Measurements from ENCODE around the gene PHLDA2.
"Not testable (repeated sequence)": the region's sequence is repeated elsewhere in the genome, so short reads cannot be mapped to it uniquely, and the experiment has no call there.

The PHLDA2 gene

DNA sequence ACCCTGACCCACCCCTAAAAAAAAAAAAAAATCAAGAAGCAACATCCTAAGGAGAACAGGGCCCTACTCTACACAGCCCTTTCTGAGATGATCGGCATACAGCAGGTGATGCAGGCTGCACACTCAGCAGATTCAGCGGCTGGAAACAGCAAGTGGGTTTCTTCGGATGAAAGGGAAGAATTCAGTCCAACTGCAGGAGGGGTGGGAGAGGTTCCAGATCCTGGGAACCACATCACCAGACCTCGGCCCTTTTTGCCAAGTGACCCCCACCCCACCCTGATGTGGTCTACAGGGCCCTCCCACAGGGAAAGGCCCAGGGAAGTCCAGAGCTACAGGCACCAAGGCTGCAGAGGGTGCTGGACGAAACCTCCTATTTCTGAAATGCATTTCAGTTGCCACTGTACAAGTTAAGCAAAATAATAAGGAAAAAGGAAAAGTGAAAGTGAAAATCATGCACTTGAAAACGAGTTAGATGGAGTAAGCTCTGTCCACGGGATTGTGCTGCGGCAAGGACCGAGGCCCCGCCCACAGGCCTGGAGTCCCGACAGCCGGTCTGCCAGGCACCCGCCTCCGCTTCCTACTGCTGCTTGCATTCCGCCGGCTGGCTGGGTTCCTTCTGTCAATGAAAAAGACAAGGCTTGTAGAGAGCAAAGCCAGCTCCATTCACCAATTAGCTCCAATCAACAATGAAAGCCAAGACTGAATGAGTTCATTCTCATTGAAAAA, 16.0 kb upstream of the PHLDA2 start:
- DNase-seq (ENCODE audit: low spot score): no peak

DNA sequence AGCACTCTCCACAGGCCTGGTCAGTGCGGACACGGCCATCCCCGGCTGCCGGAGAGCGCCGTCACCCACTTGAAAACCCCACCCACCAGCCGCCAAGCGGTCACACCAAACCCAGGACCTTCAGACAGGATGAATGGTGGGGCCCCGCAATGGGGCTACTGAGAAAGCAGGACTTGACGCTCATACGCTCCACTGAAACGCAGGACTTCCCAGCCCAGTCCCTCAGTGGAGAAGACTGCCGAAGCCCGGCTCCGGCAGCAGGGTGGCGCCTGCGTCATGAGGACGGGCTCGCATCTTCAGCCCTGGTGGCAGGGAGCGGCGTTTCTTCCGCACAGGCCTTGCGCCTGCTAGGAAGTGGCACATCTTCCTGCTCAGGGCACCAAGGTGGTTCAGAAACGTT, 15.3 kb upstream of the PHLDA2 start:
- no peak for DNase-seq (ENCODE audit: low spot score)

DNA sequence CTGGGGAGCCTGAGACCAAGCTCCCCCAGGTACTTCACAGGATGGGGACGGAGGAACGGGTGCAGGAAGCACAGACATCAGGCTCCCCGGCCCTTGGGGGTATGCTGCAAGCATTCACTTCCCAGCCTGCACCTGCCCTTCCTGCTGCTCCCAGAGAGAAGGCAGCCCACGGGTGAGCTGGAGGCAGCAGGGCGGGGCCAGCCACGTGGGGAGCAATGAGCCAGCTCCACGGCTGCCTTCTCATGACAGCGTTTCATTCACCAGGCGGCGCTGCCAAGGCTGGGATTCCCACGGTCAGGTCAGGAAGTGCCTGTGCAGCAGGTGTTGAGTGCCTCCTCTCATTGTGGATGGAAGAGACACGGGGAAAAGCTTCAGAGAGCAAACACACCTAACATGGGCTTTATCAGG, 14.5 kb upstream of the PHLDA2 start:
- DNase-seq (ENCODE audit: low spot score): no peak

DNA sequence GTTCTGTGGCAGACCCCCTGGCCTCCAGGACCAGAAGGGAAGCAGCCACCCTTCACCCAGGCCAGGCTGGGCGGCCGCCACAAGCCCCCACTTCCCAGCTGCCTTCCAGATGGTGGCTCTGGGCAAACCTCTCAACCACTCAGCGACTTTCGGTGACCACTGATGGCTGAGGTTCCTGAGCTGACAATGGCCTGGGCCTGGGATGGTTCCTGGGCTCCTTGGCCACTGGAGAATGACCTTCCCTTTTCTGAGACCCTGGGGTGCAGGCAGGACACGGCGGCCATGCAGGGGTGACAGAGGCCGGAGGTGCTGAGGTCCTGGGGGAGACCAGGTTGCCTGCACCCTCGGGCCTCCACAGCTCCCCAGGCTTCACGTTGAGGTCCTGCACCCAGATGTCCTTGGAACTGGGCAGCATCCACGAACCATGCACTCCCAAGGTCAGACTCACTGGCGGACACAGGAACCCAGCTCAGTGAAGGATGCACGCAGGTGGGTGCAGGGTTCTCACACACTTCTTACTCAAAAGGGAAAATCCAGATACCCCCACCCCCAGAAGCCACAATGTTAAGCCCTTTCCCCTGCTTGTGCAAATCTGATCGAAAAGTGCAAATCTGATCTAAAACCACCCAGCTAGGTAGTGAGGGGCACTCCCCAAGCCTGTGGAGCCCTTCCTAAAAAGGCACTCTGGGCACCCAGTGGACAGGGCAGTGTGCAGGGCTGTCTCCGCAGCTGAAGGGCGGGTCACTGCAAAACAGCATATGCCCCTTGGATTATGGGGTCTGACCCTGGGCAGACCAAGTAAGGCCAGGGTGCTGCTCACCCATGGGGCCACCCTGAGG, 13.9 kb upstream of the PHLDA2 start:
- DNase-seq (ENCODE audit: low spot score): no peak

DNA sequence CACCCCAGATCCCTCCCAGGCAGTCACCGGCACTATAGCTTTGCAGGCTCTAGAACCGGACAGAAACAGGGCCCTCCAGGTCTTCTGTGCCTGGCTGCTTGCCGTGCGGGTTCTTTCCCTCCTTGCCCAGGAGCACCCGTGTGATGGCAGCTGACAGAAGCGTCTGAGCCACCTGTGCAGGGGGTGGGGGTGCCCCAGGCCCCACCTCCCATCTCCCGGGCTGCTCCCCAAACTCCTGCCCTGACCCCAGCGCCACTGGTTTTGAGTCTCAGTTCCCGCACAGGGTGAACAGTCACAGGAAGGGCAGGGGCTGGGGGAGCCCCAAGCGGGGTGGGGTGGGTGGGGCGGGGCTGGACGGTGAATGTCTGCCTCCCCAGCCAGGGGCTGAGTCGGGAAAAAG, 13.2 kb upstream of the PHLDA2 start:
- DNase-seq (ENCODE audit: low spot score): no peak

DNA sequence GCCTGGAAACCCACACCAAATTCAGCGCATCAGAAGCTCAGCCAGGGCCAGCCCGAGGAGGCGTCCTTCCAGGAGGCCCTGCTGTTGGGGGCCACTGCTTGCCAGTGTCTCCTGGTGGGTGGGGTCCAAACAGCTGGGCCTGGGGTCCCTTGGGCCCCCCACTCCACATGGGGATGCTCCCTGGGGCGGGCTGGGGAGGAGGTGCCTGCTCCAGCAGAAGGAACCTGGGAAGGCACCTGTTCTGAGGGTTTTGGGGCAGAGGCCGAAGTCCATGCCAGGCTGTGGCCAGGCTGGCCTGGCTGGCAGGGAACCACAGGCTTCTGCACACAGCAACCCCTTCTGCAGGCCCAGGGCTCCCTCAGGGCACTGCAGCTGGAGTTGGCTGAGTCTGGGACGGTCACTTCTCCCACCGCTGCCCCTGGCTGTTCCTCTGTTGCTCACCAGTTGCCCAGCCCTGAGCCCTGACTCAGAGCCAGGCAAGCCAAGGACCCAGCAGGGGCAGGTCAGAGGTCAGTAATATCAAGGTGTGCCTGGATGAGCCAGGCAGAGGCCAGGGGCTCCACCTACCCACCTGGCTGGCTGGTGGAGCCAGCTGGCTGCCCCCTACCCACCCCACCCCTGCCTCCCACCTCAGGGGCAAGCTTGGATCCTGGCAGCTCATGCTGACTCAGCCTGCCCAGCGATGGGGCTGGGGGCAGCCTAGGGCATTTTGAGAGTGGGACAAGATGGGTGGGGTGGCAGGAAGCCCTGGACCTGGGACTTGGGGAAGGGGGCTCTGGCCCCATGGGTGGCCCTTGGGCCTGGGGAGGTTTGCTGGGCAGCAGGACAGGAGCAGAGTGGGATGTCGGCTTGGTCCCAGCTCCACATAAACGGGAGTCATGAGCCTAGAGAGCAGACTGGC, 12.0 kb upstream of the PHLDA2 start:
- DNase-seq (ENCODE audit: low spot score): no peak

DNA sequence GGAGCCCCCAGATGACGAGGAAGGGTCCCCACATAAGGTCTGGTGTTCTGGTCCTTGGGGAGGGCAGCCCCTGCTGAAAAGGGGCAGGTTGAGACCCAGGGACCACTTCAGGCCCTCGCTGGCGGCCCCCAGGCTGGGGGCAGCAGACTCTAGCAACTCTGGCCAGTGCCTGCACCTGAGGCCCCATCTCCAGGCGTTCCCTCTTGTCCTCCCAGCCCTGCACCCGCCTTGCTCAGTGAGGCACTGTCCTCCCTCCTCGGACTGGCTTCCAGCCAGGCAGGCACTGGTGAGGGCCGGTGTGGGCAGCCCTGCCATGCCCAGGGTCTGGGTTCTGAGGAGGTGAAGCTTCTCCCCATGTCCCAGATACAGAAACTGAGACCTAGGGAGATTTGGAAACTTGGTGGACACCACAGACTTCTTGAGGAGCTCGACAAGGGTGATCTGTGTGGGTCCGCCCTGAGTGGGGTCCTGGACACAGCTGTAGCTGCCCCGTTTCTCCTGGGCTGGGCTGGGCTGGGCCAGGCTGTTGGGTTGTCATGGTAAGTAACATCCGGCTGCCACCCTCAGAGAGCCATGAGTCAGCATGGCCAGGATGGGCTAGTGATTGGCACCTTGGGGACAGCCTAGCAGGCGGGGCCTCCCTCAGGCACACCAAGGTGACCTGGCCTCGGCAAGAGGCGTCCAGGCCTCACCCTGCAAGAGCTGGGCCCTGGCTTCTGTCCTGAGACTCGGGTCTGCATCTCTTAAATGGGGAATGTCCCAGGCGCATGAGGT, 11.1 kb upstream of the PHLDA2 start:
- no peak for DNase-seq (ENCODE audit: low spot score)

DNA sequence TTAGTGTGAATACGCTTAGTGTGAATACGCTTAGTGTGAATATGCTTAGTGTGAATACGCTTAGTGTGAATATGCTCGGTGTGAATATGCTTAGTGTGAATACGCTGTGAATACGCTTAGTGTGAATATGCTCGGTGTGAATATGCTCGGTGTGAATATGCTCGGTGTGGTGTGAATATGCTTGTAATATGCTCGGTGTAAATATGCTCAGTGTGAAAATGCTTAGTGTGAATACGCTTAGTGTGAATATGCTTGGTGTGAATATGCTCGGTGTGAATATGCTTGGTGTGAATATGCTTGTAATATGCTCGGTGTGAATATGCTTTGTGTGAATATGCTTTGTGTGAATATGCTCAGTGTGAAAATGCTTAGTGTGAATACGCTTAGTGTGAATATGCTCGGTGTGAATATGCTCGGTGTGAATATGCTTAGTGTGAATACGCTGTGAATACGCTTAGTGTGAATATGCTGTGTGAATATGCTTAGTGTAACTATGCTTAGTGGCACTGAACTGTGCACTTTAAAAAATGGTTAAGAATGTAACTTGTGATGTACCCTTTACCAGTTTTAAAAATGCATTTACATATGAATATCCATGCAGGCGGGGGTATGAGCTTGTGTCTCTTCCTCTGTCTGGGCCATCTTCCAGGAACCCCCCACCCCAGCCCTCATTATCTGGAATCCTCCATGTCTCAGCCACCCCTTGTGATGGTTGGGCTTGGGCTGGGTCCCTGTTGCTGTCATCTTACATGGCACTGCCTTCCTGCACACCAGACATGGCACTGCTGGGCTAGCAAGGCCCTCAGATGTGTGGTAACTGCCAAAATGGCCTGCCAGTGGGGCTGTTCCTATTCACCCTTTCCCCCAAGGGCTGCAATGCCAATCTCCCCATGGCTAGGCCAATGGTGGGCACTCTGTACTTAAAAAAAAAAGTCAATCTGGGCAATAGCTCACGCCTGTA, 9.5 kb upstream of the PHLDA2 start:
- DNase-seq (ENCODE audit: low spot score): not testable (repeated sequence)

DNA sequence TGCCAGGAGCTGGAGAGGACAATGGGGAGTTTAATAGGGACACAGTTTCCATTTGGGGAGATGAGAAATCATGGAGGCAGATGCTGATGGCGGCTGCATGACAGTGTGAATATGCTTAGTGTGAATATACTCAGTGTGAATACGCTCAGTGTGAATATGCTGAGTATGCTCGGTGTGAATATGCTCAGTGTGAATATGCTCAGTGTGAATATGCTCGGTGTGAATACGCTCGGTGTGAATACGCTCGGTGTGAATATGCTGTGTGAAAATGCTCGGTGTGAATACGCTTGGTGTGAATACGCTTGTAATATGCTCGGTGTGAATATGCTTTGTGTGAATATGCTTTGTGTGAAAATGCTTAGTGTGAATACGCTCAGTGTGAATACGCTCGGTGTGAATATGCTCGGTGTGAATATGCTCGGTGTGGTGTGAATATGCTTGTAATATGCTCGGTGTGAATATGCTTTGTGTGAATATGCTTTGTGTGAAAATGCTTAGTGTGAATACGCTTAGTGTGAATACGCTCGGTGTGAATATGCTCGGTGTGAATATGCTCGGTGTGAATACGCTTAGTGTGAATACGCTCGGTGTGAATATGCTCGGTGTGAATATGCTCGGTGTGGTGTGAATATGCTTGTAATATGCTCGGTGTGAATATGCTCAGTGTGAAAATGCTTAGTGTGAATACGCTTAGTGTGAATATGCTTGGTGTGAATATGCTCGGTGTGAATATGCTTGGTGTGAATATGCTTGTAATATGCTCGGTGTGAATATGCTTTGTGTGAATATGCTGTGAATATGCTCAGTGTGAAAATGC, 8.6 kb upstream of the PHLDA2 start:
- not testable (repeated sequence) for DNase-seq (ENCODE audit: low spot score)

DNA sequence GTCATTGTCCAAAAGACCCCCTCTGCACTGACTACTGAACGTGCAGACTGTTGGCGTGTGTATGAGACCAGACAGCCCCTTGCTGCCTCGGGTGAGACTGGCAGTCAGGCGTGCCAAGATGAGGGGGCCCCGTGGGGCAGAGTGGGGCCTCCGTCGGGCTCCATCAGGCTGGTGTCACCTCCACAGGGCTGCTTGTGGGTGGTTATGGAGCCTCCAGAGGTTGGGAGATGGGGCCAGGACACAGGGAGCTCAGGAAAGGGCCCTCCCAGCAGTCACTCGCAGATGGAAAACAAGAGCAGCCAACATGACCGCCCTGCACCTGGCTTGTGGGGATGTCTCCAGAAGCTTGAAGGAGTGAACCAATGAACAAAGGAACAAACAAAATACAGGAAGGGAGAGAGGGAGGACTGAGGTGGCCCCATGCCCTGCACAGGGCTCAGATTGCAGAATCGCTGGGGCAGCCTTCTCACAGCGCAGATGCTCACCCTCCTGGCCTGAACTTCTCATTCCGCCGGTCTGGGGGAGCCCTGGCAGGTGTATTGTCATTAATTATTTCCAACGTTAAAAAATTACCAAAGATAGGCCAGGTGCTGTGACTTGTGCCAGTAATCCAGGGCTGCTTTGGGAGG, 5.5 kb upstream of the PHLDA2 start:
- DNase-seq (ENCODE audit: low spot score): no peak

DNA sequence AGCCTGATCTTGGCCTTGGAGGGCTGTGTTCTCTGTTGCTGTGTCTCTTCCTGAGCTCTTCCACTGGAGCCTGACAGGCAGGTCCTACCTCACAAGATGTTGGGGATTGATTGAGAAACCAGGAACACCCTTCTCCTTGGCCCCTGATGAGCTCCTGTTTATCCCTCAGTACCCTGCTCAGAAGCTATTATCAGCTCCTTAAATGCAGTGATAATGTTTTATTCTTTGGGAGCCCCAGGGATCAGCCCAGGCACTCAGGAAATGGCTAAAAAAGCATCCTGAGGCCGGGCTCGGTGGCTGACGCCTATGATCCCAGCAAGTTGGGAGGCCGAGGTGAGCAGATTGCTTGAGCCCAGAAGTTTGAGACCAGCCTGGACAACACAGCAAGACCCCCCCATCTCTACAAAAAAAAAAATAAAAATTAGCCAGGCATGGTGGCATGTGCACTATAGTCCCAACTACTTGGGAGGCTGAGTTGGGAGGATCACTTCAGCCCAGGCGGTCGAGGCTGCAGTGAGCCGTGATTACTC, 4.9 kb upstream of the PHLDA2 start:
- DNase-seq (ENCODE audit: low spot score): no peak

DNA sequence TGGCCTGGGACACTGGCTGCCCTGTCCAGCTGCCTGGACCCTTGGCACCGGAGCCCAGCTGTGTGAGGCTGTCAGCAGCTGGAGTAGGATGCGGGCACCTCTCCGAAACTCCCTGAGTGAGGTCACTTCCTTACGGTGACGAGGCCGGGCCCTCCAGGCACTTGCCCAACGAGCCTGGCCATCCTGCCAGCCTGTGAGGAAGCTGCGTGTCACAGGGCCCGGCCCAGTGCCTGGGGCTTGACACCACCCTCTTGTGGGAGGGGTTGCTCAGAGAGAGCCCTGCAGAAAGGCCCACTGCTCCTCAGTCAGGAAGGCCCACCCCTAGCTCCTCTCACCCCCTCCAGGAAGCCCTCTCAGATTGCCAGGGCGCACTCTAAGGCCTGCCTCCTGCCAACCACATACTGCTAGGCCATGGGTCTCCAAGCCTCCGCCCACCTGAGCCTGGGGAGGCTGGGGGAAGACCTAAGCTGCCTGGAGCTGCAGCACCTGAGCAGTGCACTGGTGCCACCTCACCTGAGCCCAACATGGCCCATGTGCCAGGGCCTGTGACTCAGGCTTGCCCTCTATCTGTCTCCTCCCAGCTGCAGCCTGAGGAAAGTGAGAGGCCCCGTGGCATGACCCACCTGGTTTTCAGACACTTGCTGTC, 4.3 kb upstream of the PHLDA2 start:
- no peak for DNase-seq (ENCODE audit: low spot score)

DNA sequence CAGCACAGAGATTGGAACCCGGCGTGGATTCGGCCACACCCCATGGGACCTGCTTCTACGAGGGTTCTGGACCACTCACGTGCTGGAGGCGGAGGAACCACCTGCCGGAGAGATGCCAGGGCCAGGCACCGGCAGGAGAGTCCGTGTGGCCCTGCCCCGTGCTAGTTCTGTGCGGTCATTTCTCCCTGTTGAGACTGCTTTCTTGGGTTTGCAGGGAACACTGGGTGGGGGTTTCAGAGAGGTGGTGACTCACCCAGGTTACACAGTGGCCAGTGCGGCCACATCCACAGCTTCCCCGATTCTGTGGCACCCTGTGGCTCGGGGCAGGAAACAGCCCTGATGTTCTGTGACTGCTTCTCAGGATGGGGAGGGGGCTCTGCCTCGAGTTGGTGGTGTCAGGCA, 3.6 kb upstream of the PHLDA2 start:
- no peak for DNase-seq (ENCODE audit: low spot score)

DNA sequence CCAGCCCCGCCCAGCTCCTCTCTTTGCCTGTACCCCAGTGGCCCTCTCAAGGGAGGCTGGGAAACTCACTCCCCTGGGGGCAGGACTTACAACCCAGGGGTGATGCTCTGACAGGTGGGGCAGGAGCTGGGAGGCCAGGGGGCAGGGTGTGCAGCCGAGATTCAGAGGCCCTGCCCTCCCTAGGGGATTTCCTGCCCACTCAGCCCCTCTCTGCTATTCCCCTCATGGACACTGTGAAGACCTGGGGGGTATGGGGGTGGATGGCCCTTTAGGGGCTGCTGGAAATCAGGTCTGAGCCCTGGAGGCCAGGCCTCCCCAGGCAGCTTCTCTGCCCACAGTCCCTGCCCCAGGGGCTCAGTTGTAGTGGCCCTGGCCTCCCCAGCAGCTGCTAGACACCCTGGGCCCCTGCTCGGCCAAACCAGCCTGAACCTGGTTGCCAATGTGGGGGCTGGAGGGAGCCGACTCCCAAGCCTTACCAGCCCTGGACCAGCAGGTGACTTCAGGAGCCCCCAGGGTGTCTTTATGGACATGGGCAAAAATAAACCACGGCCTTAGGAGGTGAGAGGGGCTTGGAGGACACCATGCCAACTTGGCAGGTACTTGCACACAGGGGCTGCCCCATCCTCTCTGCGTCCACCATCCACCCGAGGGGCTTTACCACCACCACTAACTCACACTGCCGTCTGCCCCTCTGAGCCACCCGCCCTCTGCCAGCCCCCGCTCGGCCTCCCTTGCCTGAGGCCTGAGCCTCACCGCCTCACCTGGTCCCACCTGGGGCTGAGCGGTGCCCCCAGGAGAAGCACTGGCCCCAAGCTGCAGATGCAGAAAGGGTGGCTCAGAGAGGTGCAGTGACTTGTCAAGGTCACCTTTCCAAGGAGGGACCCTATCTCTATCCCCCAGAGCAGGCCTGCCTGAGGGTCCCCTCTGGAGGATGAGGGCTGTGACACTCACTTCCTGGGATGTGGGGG, 2.8 kb upstream of the PHLDA2 start:
- DNase-seq (ENCODE audit: low spot score): no peak

DNA sequence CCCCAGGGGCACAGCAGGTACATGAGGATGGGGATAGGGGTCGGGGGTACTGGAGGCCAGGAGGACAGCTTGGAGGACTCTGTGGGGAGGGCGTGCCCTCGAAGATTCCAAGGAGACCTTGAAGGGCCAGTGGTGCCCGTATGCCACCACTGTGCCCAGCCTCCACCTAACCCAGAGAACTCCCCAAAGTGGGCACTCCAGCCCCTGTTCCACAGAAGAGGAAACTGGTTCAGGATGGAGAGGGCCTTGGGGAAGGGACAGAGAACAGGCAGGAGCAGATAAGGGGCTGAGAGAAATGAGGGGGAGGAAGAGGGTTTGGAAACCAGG, 2.2 kb upstream of the PHLDA2 start:
- DNase-seq (ENCODE audit: low spot score): no peak

DNA sequence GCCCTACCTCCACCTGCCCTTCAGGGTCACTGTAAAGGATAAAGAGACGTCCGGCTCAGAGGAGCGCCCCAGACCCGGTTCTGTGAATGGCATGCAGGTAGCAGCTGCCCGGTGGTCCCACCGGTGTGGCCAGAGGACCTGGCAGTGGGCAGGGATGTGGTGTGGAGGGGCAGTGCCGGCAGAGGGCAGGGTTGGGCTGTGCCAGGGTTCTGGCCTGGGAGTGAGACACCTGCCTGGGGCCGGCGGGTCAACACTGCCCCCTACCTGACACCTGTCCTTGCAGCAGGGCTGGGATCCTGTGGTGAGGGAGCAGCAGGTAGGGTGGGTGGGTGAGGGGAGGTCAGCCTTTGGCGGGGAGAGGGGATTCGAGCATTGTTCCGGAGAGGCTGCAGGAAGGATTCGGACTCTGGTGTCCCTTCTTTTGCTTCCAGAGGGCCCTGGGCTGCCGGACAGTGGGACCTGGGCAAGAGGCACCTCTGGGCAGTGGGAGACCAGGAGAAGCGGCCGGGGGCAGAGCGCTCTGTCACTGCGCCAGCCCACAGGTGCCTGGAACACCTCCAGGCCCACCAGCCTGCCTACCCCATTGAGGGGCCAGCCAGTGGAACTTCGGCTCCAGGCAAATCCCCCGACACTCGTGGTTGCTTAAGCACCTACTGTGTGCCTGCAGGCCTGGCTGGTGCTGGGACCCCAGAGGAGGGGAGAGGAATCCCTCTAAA, 1.6 kb upstream of the PHLDA2 start:
- DNase-seq (ENCODE audit: low spot score): peak; percentile 59
